B cell (primary cell): ENCODE data around the gene COL25A1. TPM values are rescaled to one million over a fixed set of nuclear protein-coding genes. Genes with fewer than 3 reads are reported as not detected.

ENCODE experiments used
- ATAC-seq: fragments of 200-7000 bp; cut with Tn5 transposase; one replicate; pipeline ENCODE4 v1.10.0; 2021; ENCODE audit warnings: low read depth, mild to moderate bottlenecking, moderate number of reproducible peaks, moderate library complexity
- CTCF ChIA-PET: fragments of 350-600 bp; sonication (Branson Sonifier 250); formaldehyde crosslinking; loops from one replicate; lab custom pipeline; 2021; ENCODE audit warnings: antibody characterized with exemption, inconsistent platforms; lab: Charles Lee
- POLR2A ChIA-PET: fragments of 350-600 bp; sonication (Branson Sonifier 250); formaldehyde crosslinking; loops from one replicate; lab custom pipeline; 2021; ENCODE audit warnings: antibody characterized with exemption; lab: Charles Lee
- DNase-seq: peaks from one replicate; pipeline ENCODE4 v3.0.0; 2013
- H2AFZ ChIP-seq: 2 replicates; pipeline ENCODE4 v1.6.1; 2012; ENCODE audit warnings: mild to moderate bottlenecking, low read depth, low read length; ENCODE audit not compliant: insufficient read depth, poor library complexity, severe bottlenecking
- H3K27ac ChIP-seq, 2 donors: 1 replicate in 1 of 2; 2 replicates in 1 of 2; pipeline ENCODE4 v1.5.1; 2012 to 2013; ENCODE audit warnings: low read length in 2 of 2, mild to moderate bottlenecking in 2 of 2, moderate library complexity in 1 of 2
- H3K27me3 ChIP-seq, 4 experiments: fragments of 200-600 bp in 1 of 4; sonication (generic) in 1 of 4; replicated peaks in 1 of 4; 1 replicate in 2 of 4; 2 replicates in 2 of 4; pipeline versions ENCODE4 v1.6.1 to v1.7.0; 2013 to 2016; ENCODE audit warnings: low read length in 3 of 4, mild to moderate bottlenecking in 2 of 4, mixed read lengths in 1 of 4, moderate library complexity in 1 of 4; ENCODE audit not compliant: insufficient read depth in 4 of 4, control insufficient read depth in 3 of 4; ENCODE audit errors: control extremely low read depth in 1 of 4
- H3K36me3 ChIP-seq, 2 experiments: replicated peaks in 1 of 2; 1 replicate in 1 of 2; 2 replicates in 1 of 2; pipeline versions ENCODE4 v1.6.1 to v1.7.1; 2013; ENCODE audit warnings: low read length in 1 of 2; ENCODE audit not compliant: insufficient read depth in 2 of 2, control insufficient read depth in 1 of 2; ENCODE audit errors: control extremely low read depth in 1 of 2, extremely low read depth in 1 of 2
- H3K4me1 ChIP-seq, 2 donors: fragments of 200-600 bp in 1 of 2; sonication (generic) in 1 of 2; 1 replicate in 1 of 2; 2 replicates in 1 of 2; pipeline versions ENCODE4 v1.5.1 to v1.6.1; 2013 to 2017; ENCODE audit warnings: low read length in 2 of 2; ENCODE audit not compliant: control insufficient read depth in 2 of 2, insufficient read depth in 2 of 2
- H3K4me2 ChIP-seq: replicated peaks from 2 replicates; pipeline ENCODE3; 2012; ENCODE audit warnings: mild to moderate bottlenecking, low read depth, low read length; ENCODE audit not compliant: poor library complexity, severe bottlenecking
- H3K4me3 ChIP-seq, 5 experiments: fragments of 200-600 bp in 1 of 5; sonication (generic) in 1 of 5; 1 replicate in 3 of 5; 2 replicates in 2 of 5; pipeline versions ENCODE4 v1.5.1 to v1.7.0; 2011 to 2016; ENCODE audit warnings: low read length in 4 of 5, mild to moderate bottlenecking in 4 of 5, low read depth in 2 of 5, control low read depth in 1 of 5, moderate library complexity in 1 of 5; ENCODE audit not compliant: insufficient read depth in 1 of 5; ENCODE audit errors: control extremely low read depth in 1 of 5, extremely low read depth in 1 of 5
- H3K79me2 ChIP-seq: fragments of 200-600 bp; sonication (generic); one replicate; pipeline ENCODE4 v1.6.0; 2016; ENCODE audit warnings: low read length; ENCODE audit not compliant: control insufficient read depth, insufficient read depth
- H3K9ac ChIP-seq: fragments of 200-600 bp; sonication (generic); 2 replicates; pipeline ENCODE4 v1.6.1; 2017; ENCODE audit warnings: mild to moderate bottlenecking, low read length, moderate library complexity
- H3K9me3 ChIP-seq, 3 donors: one replicate each; pipeline versions ENCODE4 v1.6.1 to v1.7.1; 2013; ENCODE audit warnings: low read length in 2 of 3; ENCODE audit not compliant: control insufficient read depth in 2 of 3, insufficient read depth in 1 of 3; ENCODE audit errors: control extremely low read depth in 1 of 3
- H4K20me1 ChIP-seq: 2 replicates; pipeline ENCODE4 v1.6.0; 2012; ENCODE audit warnings: mild to moderate bottlenecking, low read length; ENCODE audit not compliant: insufficient read depth, control insufficient read depth, poor library complexity, severe bottlenecking
- H3K27ac Mint-ChIP-seq: one replicate; pipeline ENCODE4 v1.8.0; 2021; ENCODE audit warnings: mixed read lengths
- H3K27me3 Mint-ChIP-seq: one replicate; pipeline ENCODE4 v1.8.0; 2021; ENCODE audit warnings: mixed read lengths
- H3K4me1 Mint-ChIP-seq: one replicate; pipeline ENCODE4 v1.8.0; 2021; ENCODE audit warnings: mixed read lengths
- H3K4me3 Mint-ChIP-seq: one replicate; pipeline ENCODE4 v1.8.0; 2021; ENCODE audit warnings: mixed read lengths
- H3K9me3 Mint-ChIP-seq: one replicate; pipeline ENCODE4 v1.8.0; 2022; ENCODE audit warnings: mixed read lengths; ENCODE audit not compliant: insufficient read depth
- EZH2 ChIP-seq: IDR thresholded peaks from 2 replicates; pipeline ENCODE4 v1.6.1; 2012; ENCODE audit warnings: borderline replicate concordance, low read depth, mild to moderate bottlenecking, moderate library complexity, low read length; ENCODE audit not compliant: insufficient read depth, poor library complexity, severe bottlenecking
- WGBS: methylation state at CpG from one replicate; pipeline ENCODE4 v1.1.5; 2013; ENCODE audit warnings: missing lambda C conversion rate; ENCODE audit not compliant: insufficient coverage; 5-methylcytosine and 5-hydroxymethylcytosine counted together
- intact Hi-C: fragments of 100-400 bp; cut with micrococcal nuclease; formaldehyde crosslinking; loops from one replicate; pipeline ENCODE4 v1.10.0; 2022
- polyA plus RNA-seq: library from polyadenylated mRNA; depleted of rRNA; stranded (reverse); fragments of >200 nt; gene quantifications from 2 replicates; pipeline ENCODE4 v1.2.3, GENCODE V29; 2012
- total RNA-seq, 2 donors: library from RNA; stranded (reverse); fragments of 120-200 nt in 1 of 2; gene quantifications; 1 replicate in 1 of 2; 2 replicates in 1 of 2; pipeline versions ENCODE4 v1.2.3 to v1.2.4, GENCODE V29; 2013 to 2022
- TF ChIP-seq, protein P1 (sequence below): fragments of 200-600 bp; IDR thresholded peaks from one replicate; pipeline ENCODE4 v1.8.0; 2022; ENCODE audit warnings: antibody characterized with exemption, mild to moderate bottlenecking

Gene COL25A1
- total and polyA plus RNA-seq, 2 donors (not counting 1 experiment from before 2014, with no cell fraction given), result not detected

DNA sequence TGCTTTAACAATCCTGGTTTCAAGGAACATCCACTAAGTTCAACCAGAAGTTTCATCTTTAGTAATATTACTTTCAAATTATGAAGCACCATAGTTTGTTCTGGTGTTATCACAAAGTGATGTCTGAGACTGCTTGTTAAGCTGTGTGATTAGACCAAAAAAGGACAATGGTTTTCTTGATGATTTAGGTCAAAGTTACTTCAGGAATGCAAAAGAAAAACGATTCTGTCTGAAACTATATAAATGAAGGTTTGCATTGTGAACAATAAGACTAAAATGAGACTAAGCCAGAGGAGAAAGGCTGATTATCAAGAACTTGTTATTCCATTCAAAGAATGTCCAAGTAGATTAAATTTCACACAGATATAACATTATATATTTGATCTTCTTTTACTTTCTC is 417.2 kb downstream of the COL25A1 start:
- Histone ChIP-seq H3K27me3 (no peaks in the 10 kb centered on the region), H3K27ac (no peak overlapping the region), H3K36me3 (no peaks in the 10 kb centered on the region), H3K4me1 (no peaks in the 10 kb centered on the region), H3K9me3 (no peaks in the 10 kb centered on the region), H4K20me1 (no peaks in the 10 kb centered on the region), H3K79me2 (no peaks in the 10 kb centered on the region), H3K4me3 (no peak overlapping the region), H2AFZ (no peak overlapping the region), H3K9ac (no peak overlapping the region), H3K4me2 (no peak overlapping the region)
- ATAC-seq (no peak), DNase-seq (no peak)
- Mint-ChIP-seq H3K4me1 (no peaks in the 10 kb centered on the region), H3K9me3 (no peaks in the 10 kb centered on the region), H3K27ac (no peak overlapping the region), H3K4me3 (no peak overlapping the region), H3K27me3 (peaks cover 7% of the 10 kb centered on the region)
- no CpG with 5 or more reads among the region's 1 CpG for WGBS
- TF ChIP-seq EZH2, result no peak
- TF ChIP-seq, protein P1, sequence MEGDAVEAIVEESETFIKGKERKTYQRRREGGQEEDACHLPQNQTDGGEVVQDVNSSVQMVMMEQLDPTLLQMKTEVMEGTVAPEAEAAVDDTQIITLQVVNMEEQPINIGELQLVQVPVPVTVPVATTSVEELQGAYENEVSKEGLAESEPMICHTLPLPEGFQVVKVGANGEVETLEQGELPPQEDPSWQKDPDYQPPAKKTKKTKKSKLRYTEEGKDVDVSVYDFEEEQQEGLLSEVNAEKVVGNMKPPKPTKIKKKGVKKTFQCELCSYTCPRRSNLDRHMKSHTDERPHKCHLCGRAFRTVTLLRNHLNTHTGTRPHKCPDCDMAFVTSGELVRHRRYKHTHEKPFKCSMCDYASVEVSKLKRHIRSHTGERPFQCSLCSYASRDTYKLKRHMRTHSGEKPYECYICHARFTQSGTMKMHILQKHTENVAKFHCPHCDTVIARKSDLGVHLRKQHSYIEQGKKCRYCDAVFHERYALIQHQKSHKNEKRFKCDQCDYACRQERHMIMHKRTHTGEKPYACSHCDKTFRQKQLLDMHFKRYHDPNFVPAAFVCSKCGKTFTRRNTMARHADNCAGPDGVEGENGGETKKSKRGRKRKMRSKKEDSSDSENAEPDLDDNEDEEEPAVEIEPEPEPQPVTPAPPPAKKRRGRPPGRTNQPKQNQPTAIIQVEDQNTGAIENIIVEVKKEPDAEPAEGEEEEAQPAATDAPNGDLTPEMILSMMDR, result no peak
- CTCF ChIA-PET, result no interaction called here
- POLR2A ChIA-PET, result no interaction called here
- intact Hi-C loops, result no loop called here

DNA sequence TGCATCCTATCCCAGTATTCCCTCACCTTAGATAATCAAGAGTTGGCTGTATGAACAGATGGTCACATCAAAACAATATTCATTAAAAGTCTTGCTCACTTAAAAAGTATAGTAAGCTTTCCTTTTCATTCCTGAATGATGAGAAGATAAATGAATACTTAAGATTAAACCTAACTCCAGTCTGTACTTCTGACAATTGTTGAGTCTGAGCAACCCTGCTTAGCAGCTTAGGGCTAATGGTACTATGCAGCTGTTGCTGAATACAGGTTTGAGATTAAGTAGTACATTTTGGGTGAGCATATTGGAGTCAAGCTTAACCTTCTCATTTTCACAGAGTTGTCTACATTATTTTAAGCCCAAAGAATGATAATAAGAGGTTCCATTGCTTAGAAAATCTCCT is 417.9 kb downstream of the COL25A1 start:
- Histone ChIP-seq H3K27ac (no peak overlapping the region), H3K36me3 (no peaks in the 10 kb centered on the region), H3K4me1 (no peaks in the 10 kb centered on the region), H3K4me2 (no peak overlapping the region), H3K4me3 (no peak overlapping the region), H3K27me3 (no peaks in the 10 kb centered on the region), H3K79me2 (no peaks in the 10 kb centered on the region), H3K9me3 (no peaks in the 10 kb centered on the region), H2AFZ (no peak overlapping the region), H3K9ac (no peak overlapping the region), H4K20me1 (no peaks in the 10 kb centered on the region)
- intact Hi-C loops, result no loop called here
- ChIA-PET CTCF (no interaction called here), POLR2A (no interaction called here)
- DNase-seq, result no peak
- Mint-ChIP-seq H3K27ac (no peak overlapping the region), H3K4me1 (no peaks in the 10 kb centered on the region), H3K9me3 (no peaks in the 10 kb centered on the region), H3K4me3 (no peak overlapping the region), H3K27me3 (peaks cover 3% of the 10 kb centered on the region)
- no peak for ATAC-seq
- TF ChIP-seq EZH2, result no peak
- TF ChIP-seq, protein P1, result no peak
